Putamen (tissue), 1 donor: ENCODE data around the gene ZNF469.

Experiments
- DNase-seq: peaks from one replicate; pipeline ENCODE4 v3.0.0-alpha.2; 2016; ENCODE audit warnings: low spot score

ZNF469 gene, protein sequence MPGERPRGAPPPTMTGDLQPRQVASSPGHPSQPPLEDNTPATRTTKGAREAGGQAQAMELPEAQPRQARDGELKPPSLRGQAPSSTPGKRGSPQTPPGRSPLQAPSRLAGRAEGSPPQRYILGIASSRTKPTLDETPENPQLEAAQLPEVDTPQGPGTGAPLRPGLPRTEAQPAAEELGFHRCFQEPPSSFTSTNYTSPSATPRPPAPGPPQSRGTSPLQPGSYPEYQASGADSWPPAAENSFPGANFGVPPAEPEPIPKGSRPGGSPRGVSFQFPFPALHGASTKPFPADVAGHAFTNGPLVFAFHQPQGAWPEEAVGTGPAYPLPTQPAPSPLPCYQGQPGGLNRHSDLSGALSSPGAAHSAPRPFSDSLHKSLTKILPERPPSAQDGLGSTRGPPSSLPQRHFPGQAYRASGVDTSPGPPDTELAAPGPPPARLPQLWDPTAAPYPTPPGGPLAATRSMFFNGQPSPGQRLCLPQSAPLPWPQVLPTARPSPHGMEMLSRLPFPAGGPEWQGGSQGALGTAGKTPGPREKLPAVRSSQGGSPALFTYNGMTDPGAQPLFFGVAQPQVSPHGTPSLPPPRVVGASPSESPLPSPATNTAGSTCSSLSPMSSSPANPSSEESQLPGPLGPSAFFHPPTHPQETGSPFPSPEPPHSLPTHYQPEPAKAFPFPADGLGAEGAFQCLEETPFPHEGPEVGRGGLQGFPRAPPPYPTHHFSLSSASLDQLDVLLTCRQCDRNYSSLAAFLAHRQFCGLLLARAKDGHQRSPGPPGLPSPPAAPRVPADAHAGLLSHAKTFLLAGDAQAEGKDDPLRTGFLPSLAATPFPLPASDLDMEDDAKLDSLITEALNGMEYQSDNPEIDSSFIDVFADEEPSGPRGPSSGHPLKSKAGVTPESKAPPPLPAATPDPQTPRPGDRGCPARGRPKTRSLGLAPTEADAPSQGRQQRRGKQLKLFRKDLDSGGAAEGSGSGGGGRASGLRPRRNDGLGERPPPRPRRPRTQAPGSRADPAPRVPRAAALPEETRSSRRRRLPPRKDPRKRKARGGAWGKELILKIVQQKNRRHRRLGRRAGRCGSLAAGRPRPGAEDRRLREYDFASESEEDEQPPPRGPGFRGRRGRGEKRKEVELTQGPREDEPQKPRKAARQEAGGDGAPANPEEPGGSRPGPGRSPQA (N-terminal part only)

GRCh38 chr16:88382491-88383400, at the start of gene ZNF469:
Gene ZNF469 (plus strand): TSS chr16:88382959. CDS start chr16:88427471, 44,512 bp downstream.
- DNase-seq, result no peak

- DNase-seq, result no peak
Observed at GRCh38 chr16:88333848-88334777, 48.6 kb upstream of the ZNF469 start.

- no peak for DNase-seq
Observed at GRCh38 chr16:88334778-88335720, 47.7 kb upstream of the ZNF469 start.

- no peak for DNase-seq
Observed at GRCh38 chr16:88337021-88337420, 45.7 kb upstream of the ZNF469 start.

GRCh38 chr16:88337538-88337937, 45.2 kb upstream of the ZNF469 start:
- DNase-seq, result no peak

DNA sequence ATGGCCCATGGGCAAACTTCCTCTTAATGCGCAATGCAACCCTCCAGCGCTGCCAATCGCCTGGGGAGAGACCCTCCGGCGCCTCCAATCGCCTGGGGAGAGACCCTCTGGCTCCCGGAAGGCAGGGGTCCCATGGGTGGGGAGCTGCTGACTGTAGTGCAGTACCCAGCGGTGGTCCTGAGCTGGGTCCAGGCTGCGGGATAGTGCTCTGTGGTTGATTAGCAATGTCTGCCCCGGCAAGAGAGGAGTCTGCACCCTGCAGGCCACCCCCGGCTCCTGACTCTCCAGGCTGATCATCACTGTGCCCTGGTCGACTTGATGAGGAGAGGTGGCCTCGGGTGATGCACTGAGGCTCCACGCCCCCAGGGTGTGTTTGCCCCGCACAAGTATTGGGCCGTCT, 44.6 kb upstream of the ZNF469 start:
- DNase-seq, result no peak

- DNase-seq, result no peak
Observed at GRCh38 chr16:88338896-88339295, 43.9 kb upstream of the ZNF469 start.

DNA sequence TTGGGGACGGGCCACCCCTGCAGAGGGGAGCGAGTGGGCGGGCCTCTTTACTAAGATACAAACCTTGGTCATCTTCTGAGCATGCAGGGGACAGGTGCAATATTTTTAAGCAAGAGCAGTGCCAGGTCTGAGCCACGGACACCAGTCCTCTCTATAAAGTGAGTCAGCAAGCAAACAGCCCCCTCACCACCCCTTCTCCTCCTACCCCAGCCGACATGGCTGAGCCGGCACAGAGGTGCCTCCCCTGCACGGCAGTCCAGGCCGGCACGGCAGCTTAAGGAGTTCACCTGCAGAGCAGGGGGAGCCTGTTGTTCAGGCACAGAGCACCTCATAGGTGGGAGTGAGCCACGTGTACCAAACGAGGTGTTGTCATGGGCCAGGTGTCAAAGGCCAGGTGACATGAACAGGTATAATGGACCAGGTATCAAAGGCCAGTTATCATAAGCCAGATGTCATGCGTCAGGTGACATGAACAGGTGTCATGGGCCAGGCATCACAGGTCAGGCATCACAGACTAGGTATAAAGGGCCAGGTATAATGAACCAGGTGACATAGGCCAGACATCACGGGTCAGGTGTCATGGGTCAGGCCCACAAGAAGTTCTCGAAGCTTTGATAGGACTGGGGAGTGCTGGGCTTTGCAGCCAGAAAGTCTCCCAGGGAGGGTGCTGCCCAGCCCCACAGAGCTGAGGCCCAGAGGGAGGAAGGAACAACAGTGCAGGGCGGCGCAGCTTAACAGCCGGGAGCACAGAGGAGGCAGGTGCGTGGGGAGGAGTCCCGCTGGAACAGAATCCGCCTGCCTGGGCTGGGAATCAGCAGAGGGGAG, 42.6 kb upstream of the ZNF469 start:
- no peak for DNase-seq

- no peak for DNase-seq
Observed at GRCh38 chr16:88340755-88341150, 42.0 kb upstream of the ZNF469 start.

- no peak for DNase-seq
Observed at GRCh38 chr16:88341551-88342290, 41.0 kb upstream of the ZNF469 start.

DNA sequence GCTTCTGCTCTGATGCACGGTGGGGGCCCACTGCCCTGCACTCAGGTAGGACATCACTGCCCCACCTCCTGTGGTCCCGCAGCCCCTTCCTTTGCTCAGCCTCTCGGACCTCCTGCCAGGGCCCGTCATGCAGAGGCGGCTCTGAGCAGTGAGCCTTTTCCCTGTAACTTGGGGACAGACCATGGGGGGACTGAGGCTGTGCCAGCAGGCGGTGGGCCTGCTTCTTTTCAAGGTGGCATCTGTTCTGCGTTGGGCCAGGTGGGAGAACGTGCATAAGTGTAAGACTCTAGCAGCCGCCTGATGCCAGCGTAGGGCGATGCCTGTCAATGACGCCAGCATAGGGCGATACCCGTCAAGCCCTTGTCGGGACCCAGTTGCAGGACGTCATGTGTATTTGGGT, 40.3 kb upstream of the ZNF469 start:
- no peak for DNase-seq

- no peak for DNase-seq
Observed at GRCh38 chr16:88343271-88343791, 39.4 kb upstream of the ZNF469 start.

DNA sequence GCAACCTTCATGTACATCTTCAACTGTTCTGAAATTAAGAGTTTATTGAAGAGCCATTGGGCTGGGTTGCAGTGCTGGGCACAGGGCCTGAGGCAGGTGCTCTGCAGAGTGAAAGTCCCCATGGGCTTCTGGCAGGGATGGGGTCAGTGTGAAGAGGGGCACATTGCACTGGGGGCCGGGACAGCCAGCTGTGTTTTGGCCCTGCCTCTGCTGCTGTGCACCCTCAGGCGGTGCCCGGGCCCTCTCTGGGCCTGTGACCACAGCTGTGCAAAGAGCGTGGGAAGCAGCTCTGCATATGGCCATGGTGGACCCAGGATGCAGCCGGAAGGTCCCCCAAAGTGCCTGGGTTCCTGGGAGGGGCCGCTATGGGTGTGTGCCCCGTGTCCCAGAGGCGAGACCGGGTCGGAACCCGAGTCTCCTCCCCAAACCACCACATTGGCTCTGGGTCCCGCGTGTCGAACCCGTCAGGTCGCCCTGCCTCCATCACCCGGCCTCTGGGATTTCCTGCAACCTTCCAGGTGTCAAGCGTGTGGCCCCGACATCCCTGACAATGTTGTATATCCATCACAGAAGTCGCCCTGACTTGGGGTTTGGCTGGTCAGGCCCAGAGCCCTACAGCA, 38.2 kb upstream of the ZNF469 start:
- DNase-seq, result no peak

DNA sequence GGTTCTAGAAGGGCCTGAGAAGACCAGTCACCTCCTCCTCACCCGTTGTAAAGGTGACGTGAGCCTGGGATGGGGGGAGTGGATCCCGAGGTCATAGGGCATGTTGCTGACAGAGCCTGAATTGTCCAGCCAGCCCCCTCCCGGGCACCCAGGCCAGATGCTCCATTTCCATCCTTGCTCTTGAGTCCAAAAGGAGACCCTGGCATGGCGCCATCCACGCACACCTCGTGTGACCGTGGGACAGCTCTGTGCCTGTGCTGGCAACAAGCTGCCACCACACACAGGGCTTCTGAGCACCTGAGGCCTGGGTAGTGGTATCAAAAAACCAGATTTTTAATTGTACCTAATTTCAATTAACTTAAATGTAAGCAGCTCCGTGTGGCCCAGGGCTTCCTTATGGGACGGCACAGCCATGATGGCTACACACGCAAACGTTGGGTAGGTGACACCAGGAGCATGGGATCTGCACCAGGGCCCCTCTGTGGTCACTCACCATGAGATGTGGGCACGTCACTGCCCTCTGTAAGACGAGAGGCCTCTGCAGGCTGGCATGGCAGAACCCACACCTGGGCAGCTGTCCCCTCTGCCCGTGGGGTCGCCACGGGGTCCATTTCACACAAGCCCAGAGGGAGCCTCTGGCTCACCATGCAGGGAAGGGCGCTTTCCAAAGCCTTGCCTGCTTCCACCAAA, 37.6 kb upstream of the ZNF469 start:
- DNase-seq, result no peak

- no peak for DNase-seq
Observed at GRCh38 chr16:88345721-88346560, 36.8 kb upstream of the ZNF469 start.
